ENCODE measurements around the gene VMP1.

- no peak for TF ChIP-seq POLR2AphosphoS5 (IDR thresholded peaks at IDR 0.05)
- TF ChIP-seq POLR2A (IDR thresholded peaks at IDR 0.05) = no peak
- no peak for TF ChIP-seq CTCF (IDR thresholded peaks at IDR 0.05)
- no peak for TF ChIP-seq EP300 (IDR thresholded peaks at IDR 0.05)
Observed at GRCh38 chr17:59723041-59723440, 15.6 kb downstream of the VMP1 start.

Measured in suprapubic skin (tissue), 4 donors.